HCT116 (cell line): ENCODE results near the gene GATAD1. TPM values are rescaled to one million over a fixed set of nuclear protein-coding genes. Genes with fewer than 3 reads are reported as not detected.

Experiments used
- ATAC-seq: fragments of 200-7000 bp; cut with Tn5 transposase; 2 replicates; pipeline ENCODE4 v1.9.1; 2020; ENCODE audit warnings: mild to moderate bottlenecking, moderate library complexity
- BruUV-seq: library from RNA; stranded (reverse); fragments of 400-500 nt; replicated peaks from 2 replicates; lab custom pipeline; 2021; lab: Mats Ljungman, UMichigan
- CTCF ChIA-PET: fragments of 300-600 bp; sonication (Branson Sonifier 250); formaldehyde crosslinking; loops from one replicate; lab custom pipeline; 2021; ENCODE audit warnings: antibody characterized with exemption; lab: Charles Lee
- POLR2A ChIA-PET: fragments of 300-600, 350-600 bp; sonication (Branson Sonifier 250); formaldehyde crosslinking; loops from one replicate; lab custom pipeline; 2021; ENCODE audit warnings: antibody characterized with exemption; lab: Charles Lee
- RAD21 ChIA-PET, 2 experiments: fragments of 300-600 bp; sonication (Branson Sonifier 250); formaldehyde crosslinking; loops; one replicate each; lab custom pipeline; 2023; ENCODE audit warnings: low total read pairs in 2 of 2; ENCODE audit not compliant: uncharacterized antibody in 2 of 2, unreplicated experiment in 2 of 2, low non-redundant PET in 1 of 2; lab: Charles Lee
- DNase-seq: peaks from one replicate; pipeline ENCODE4 v3.0.0-alpha.2; 2010; ENCODE audit warnings: low read depth, low spot score
- H2AFZ ChIP-seq: fragments of 200-600 bp; shearing (Covaris generic), sonication (generic); 2 replicates; pipeline ENCODE4 v1.6.1; 2017; ENCODE audit warnings: low read depth, mixed run types, mixed read lengths, antibody characterized with exemption, low read length; ENCODE audit not compliant: poor library complexity, severe bottlenecking
- H3K27ac ChIP-seq: 2 replicates; pipeline ENCODE4 v1.5.1; 2012; ENCODE audit warnings: low read depth, low read length
- H3K27me3 ChIP-seq: fragments of 200-600 bp; sonication (generic); 2 replicates; pipeline ENCODE4 v1.6.1; 2016; ENCODE audit warnings: mixed run types, low read length, mixed read lengths; ENCODE audit not compliant: insufficient read depth
- H3K36me3 ChIP-seq, 2 experiments: fragments of 200-500 bp in 1 of 2; fragments of 200-600 bp in 1 of 2; sonication (Bioruptor generic) in 1 of 2; sonication (generic) in 1 of 2; 2 replicates each; pipeline versions ENCODE4 v1.5.1 to v1.6.1; 2014 to 2016; ENCODE audit warnings: low read length in 2 of 2, inconsistent platforms in 1 of 2, mixed read lengths in 1 of 2, mixed run types in 1 of 2; ENCODE audit not compliant: insufficient read depth in 2 of 2, control insufficient read depth in 1 of 2
- H3K4me1 ChIP-seq, 2 experiments: fragments of 200-600 bp in 1 of 2; sonication (generic) in 1 of 2; 2 replicates each; pipeline versions ENCODE4 v1.5.1 to v1.6.1; 2012 to 2017; ENCODE audit warnings: low read length in 2 of 2, inconsistent platforms in 1 of 2, mild to moderate bottlenecking in 1 of 2, mixed read lengths in 1 of 2, mixed run types in 1 of 2, moderate library complexity in 1 of 2; ENCODE audit not compliant: insufficient read depth in 2 of 2, control insufficient read depth in 1 of 2
- H3K4me2 ChIP-seq: fragments of 200-600 bp; sonication (generic); 2 replicates; pipeline ENCODE4 v1.6.1; 2017; ENCODE audit warnings: mixed run types, low read length, mixed read lengths
- H3K4me3 ChIP-seq, 2 experiments: fragments of 200-600 bp in 1 of 2; sonication (generic) in 1 of 2; replicated peaks in 1 of 2; 2 replicates each; pipeline ENCODE4 v1.5.1; 2011 to 2016; ENCODE audit warnings: low read length in 2 of 2, control low read depth in 1 of 2, low read depth in 1 of 2, mild to moderate bottlenecking in 1 of 2, mixed read lengths in 1 of 2, mixed run types in 1 of 2
- H3K79me2 ChIP-seq: fragments of 200-600 bp; sonication (generic); 2 replicates; pipeline ENCODE4 v1.6.1; 2017; ENCODE audit warnings: mild to moderate bottlenecking, mixed run types, low read length, moderate library complexity, mixed read lengths; ENCODE audit not compliant: insufficient read depth
- H3K9ac ChIP-seq: fragments of 200-600 bp; sonication (generic); 2 replicates; pipeline ENCODE4 v1.6.1; 2016; ENCODE audit warnings: low read length, mixed read lengths
- H3K9me2 ChIP-seq: fragments of 200-600 bp; sonication (generic), shearing (Covaris generic); 2 replicates; pipeline ENCODE4 v1.6.1; 2017; ENCODE audit warnings: mixed run types, mild to moderate bottlenecking, moderate library complexity; ENCODE audit not compliant: insufficient read depth
- H3K9me3 ChIP-seq, 2 experiments: fragments of 200-500 bp in 1 of 2; fragments of 200-600 bp in 1 of 2; sonication (Bioruptor generic) in 1 of 2; sonication (generic) in 1 of 2; 2 replicates each; pipeline ENCODE4 v1.6.1; 2014 to 2017; ENCODE audit warnings: low read length in 2 of 2, mixed read lengths in 2 of 2, inconsistent platforms in 1 of 2, low read depth in 1 of 2, mild to moderate bottlenecking in 1 of 2, mixed run types in 1 of 2, moderate library complexity in 1 of 2; ENCODE audit not compliant: control insufficient read depth in 1 of 2, insufficient read depth in 1 of 2
- H4K20me1 ChIP-seq: fragments of 200-600 bp; sonication (generic), shearing (Covaris generic); 2 replicates; pipeline ENCODE4 v1.6.1; 2017; ENCODE audit warnings: mixed run types, mild to moderate bottlenecking, moderate library complexity; ENCODE audit not compliant: insufficient read depth
- CBX3 ChIP-seq: IDR thresholded peaks from 2 replicates; pipeline ENCODE4 v1.6.1; 2012; ENCODE audit warnings: low read depth
- EZH2 ChIP-seq: fragments of 200-600 bp; sonication (generic); IDR thresholded peaks from 2 replicates; pipeline ENCODE4 v1.6.1; 2017; ENCODE audit warnings: antibody characterized with exemption, mixed run types
- EZH2phosphoT487 ChIP-seq: fragments of 200-600 bp; IDR thresholded peaks from 2 replicates; pipeline ENCODE4 v1.6.1; 2018; ENCODE audit warnings: antibody characterized with exemption, borderline replicate concordance
- FOSL1 ChIP-seq: IDR thresholded peaks from 2 replicates; pipeline ENCODE4 v1.6.1; 2012; ENCODE audit warnings: low read depth
- POLR2AphosphoS5 ChIP-seq: IDR thresholded peaks from 2 replicates; pipeline ENCODE4 v1.6.1; 2011; ENCODE audit warnings: mild to moderate bottlenecking, low read depth, low read length, moderate library complexity
- SP1 ChIP-seq: IDR thresholded peaks from 2 replicates; pipeline ENCODE4 v1.6.1; 2012; ENCODE audit warnings: low read depth
- SRF ChIP-seq: IDR thresholded peaks from 2 replicates; pipeline ENCODE4 v1.6.1; 2012; ENCODE audit warnings: low read depth
- YY1 ChIP-seq: IDR thresholded peaks from 2 replicates; pipeline ENCODE4 v1.6.1; 2011; ENCODE audit warnings: low read length, low read depth, moderate library complexity, mild to moderate bottlenecking; ENCODE audit not compliant: insufficient replicate concordance; ENCODE audit errors: extremely low read depth
- ZFX ChIP-seq: fragments of 450-650 bp; IDR thresholded peaks from 2 replicates; pipeline ENCODE4 v1.6.1; 2017
- ZNF274 ChIP-seq: fragments of 200-500 bp; sonication (Bioruptor generic); IDR thresholded peaks from 2 replicates; pipeline ENCODE4 v1.6.1; 2014; ENCODE audit warnings: mild to moderate bottlenecking, low read depth, low read length, inconsistent platforms
- intact Hi-C: fragments of 100-400 bp; cut with micrococcal nuclease; formaldehyde crosslinking; loops from 2 replicates; pipeline ENCODE4 v1.10.0; 2022
- total RNA-seq: library from RNA; stranded (reverse); gene quantifications from one replicate; pipeline ENCODE4 v1.2.1, GENCODE V29; 2021; ENCODE audit not compliant: unreplicated experiment
- TF ChIP-seq, protein P1 (sequence below), 3 experiments: fragments of 200-600 bp in 1 of 3; sonication (generic) in 1 of 3; IDR thresholded peaks in 2 of 3; conservative IDR thresholded peaks in 1 of 3; 2 replicates each; pipeline ENCODE4 v1.5.1; 2012 to 2017; ENCODE audit warnings: low read depth in 2 of 3, low read length in 2 of 3, antibody characterized with exemption in 1 of 3, borderline replicate concordance in 1 of 3, control low read depth in 1 of 3, mild to moderate bottlenecking in 1 of 3, mixed read lengths in 1 of 3, mixed run types in 1 of 3, moderate library complexity in 1 of 3; ENCODE audit not compliant: insufficient read depth in 1 of 3

GATAD1 gene
- total RNA-seq, 1 experiment from 2014 or later = 23.9 TPM

DNA sequence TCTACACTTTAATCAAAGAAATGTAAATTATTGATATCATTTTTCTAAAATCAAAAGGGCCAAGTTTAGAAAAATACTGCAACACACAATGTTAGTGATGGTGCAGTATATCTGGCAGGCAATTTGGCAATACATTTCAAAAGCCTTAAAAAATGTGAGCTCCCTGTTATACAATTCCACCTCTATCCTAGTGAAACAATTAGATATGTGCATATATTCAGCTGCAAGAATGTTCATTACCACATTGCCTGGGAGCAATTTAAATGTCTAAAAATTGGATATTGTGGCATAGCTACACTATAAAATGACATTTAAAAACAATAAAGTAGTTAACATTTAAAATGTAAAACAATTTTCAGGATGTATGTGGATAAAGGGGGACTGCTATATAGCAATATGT lies 40.5 kb downstream of the GATAD1 start:
- Histone ChIP-seq H3K9me3 (no peaks in the 10 kb centered on the region), H3K27me3 (no peaks in the 10 kb centered on the region), H3K36me3 (peaks cover 6 to 25% of the 10 kb centered on the region in 2 experiments; a peak in 3 of 4 replicates), H3K9me2 (no peaks in the 10 kb centered on the region), H3K9ac (no peak overlapping the region), H3K4me3 (no peak overlapping the region), H2AFZ (no peak overlapping the region), H3K27ac (no peak overlapping the region), H3K4me1 (no peaks in the 10 kb centered on the region), H3K79me2 (no peaks in the 10 kb centered on the region), H3K4me2 (no peak overlapping the region), H4K20me1 (no peaks in the 10 kb centered on the region)
- CTCF ChIA-PET = no interaction called here
- ATAC-seq = no peak
- DNase-seq = no peak
- BruUV-seq = no TSS peak
- POLR2A ChIA-PET = no interaction called here
- RAD21 ChIA-PET = no interaction called here
- TF ChIP-seq SP1 = no peak
- TF ChIP-seq YY1 = no peak
- no peak for TF ChIP-seq FOSL1
- no peak for TF ChIP-seq EZH2
- TF ChIP-seq POLR2AphosphoS5 = no peak
- no peak for TF ChIP-seq EZH2phosphoT487
- TF ChIP-seq, protein P1, sequence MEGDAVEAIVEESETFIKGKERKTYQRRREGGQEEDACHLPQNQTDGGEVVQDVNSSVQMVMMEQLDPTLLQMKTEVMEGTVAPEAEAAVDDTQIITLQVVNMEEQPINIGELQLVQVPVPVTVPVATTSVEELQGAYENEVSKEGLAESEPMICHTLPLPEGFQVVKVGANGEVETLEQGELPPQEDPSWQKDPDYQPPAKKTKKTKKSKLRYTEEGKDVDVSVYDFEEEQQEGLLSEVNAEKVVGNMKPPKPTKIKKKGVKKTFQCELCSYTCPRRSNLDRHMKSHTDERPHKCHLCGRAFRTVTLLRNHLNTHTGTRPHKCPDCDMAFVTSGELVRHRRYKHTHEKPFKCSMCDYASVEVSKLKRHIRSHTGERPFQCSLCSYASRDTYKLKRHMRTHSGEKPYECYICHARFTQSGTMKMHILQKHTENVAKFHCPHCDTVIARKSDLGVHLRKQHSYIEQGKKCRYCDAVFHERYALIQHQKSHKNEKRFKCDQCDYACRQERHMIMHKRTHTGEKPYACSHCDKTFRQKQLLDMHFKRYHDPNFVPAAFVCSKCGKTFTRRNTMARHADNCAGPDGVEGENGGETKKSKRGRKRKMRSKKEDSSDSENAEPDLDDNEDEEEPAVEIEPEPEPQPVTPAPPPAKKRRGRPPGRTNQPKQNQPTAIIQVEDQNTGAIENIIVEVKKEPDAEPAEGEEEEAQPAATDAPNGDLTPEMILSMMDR (IDR thresholded peaks at IDR 0.05 in 2 of 3, conservative IDR thresholded peaks at IDR 0.05 in 1 of 3; ENCODE audit: borderline replicate concordance in 1 of 3, insufficient read depth in 1 of 3, low read depth in 2 of 3, low read length in 2 of 3) = no peak
- no peak for TF ChIP-seq ZFX
- no peak for TF ChIP-seq CBX3
- no peak for TF ChIP-seq ZNF274
- TF ChIP-seq SRF = no peak
- intact Hi-C loops = no loop called here
